ENCODE data around the gene LDB1.

- TF ChIP-seq CTCF (IDR thresholded peaks at IDR 0.05; ENCODE audit: insufficient read depth, low read length), result no peak
- no peak for TF ChIP-seq REST (IDR thresholded peaks at IDR 0.05; ENCODE audit: insufficient replicate concordance, low read depth)
- TF ChIP-seq SPI1 (IDR thresholded peaks at IDR 0.05; ENCODE audit: borderline replicate concordance, low read depth), result no peak
Measured at GRCh38 chr10:102135956-102136526, 15.9 kb upstream of the LDB1 start.
